Lower lobe of right lung (tissue), 2 donors: ENCODE data around the gene ZNF580. TPM values are rescaled to one million over a fixed set of nuclear protein-coding genes. Genes with fewer than 3 reads are reported as not detected.

ENCODE experiments used
- ATAC-seq, 2 donors: fragments of 200-7000 bp; cut with Tn5 transposase; one replicate each; pipeline ENCODE4 v1.9.1; 2020 to 2022; ENCODE audit warnings: mild to moderate bottlenecking in 2 of 2, moderate library complexity in 2 of 2
- DNase-seq: peaks from one replicate; pipeline ENCODE4 v3.0.0-alpha.2; 2020
- H3K27ac ChIP-seq: fragments of 200-600 bp; one replicate; pipeline ENCODE4 v1.8.0; 2022
- H3K27me3 ChIP-seq: fragments of 200-600 bp; one replicate; pipeline ENCODE4 v1.8.0; 2022; ENCODE audit warnings: low read depth
- H3K36me3 ChIP-seq: fragments of 200-600 bp; one replicate; pipeline ENCODE4 v1.8.0; 2022; ENCODE audit warnings: mild to moderate bottlenecking
- H3K4me1 ChIP-seq: fragments of 200-600 bp; one replicate; pipeline ENCODE4 v1.8.0; 2022
- H3K4me3 ChIP-seq: fragments of 200-600 bp; one replicate; pipeline ENCODE4 v1.8.0; 2022; ENCODE audit warnings: mild to moderate bottlenecking
- H3K9me3 ChIP-seq: fragments of 200-600 bp; one replicate; pipeline ENCODE4 v1.8.0; 2022
- intact Hi-C: fragments of 100-400 bp; cut with DNase I; formaldehyde crosslinking; loops from one replicate; pipeline ENCODE4 v1.11.0; 2022
- total RNA-seq: library from RNA; stranded (reverse); fragmentation: NEBNext Ultra II Directional; extraction: Animal tissue kit (Norgen Biotek cat#: 25700); gene quantifications from one replicate; pipeline ENCODE4 v1.2.1, GENCODE V29; 2021
- TF ChIP-seq, protein P1 (sequence below): fragments of 200-600 bp; IDR thresholded peaks from one replicate; pipeline ENCODE4 v1.8.0; 2022; ENCODE audit warnings: antibody characterized with exemption, mild to moderate bottlenecking
- donor health status: DM: no; HTN: yes; CAD: no; lungs with severe emphysema.

Gene ZNF580
- total RNA-seq, 1 donor from 2014 or later, result 35.2 TPM

GRCh38 chr19:55596304-55596703, 44.5 kb upstream of the ZNF580 start:
- peaks cover 46% of the 10 kb centered on the region for H3K36me3 ChIP-seq
- TF ChIP-seq, protein P1, sequence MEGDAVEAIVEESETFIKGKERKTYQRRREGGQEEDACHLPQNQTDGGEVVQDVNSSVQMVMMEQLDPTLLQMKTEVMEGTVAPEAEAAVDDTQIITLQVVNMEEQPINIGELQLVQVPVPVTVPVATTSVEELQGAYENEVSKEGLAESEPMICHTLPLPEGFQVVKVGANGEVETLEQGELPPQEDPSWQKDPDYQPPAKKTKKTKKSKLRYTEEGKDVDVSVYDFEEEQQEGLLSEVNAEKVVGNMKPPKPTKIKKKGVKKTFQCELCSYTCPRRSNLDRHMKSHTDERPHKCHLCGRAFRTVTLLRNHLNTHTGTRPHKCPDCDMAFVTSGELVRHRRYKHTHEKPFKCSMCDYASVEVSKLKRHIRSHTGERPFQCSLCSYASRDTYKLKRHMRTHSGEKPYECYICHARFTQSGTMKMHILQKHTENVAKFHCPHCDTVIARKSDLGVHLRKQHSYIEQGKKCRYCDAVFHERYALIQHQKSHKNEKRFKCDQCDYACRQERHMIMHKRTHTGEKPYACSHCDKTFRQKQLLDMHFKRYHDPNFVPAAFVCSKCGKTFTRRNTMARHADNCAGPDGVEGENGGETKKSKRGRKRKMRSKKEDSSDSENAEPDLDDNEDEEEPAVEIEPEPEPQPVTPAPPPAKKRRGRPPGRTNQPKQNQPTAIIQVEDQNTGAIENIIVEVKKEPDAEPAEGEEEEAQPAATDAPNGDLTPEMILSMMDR, result no peak
- H3K4me3 ChIP-seq, result no peak overlapping the region
- intact Hi-C loops, result no loop called here
- no peak overlapping the region for H3K27ac ChIP-seq
- H3K9me3 ChIP-seq, result no peaks in the 10 kb centered on the region
- H3K4me1 ChIP-seq, result peaks cover 15% of the 10 kb centered on the region
- DNase-seq (no peak), ATAC-seq (no peak)
- H3K27me3 ChIP-seq, result no peaks in the 10 kb centered on the region

DNA sequence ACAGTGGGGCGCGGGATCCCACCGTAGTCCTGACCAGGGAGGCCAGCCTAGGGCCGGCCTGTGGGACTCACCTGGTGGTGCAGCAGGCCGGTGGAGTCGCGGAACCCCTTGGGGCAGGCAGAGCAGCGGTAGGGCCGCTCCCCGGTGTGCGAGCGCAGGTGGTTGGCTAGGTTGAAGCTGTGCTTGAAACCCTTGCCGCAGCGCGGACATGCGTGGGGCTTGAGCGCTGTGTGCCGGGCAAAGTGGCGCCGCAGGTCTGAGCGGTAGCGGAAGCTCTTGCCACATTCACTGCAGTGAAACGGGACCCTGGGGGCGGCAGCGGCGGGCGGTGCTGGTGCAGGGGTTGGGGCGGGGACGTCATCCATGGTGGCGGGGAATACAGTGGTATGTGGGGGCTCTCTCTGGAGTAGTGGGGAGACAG, 43.3 kb upstream of the ZNF580 start:
- no peak for ATAC-seq
- Histone ChIP-seq H3K27me3 (no peaks in the 10 kb centered on the region), H3K4me3 (no peak overlapping the region), H3K36me3 (peaks cover 40% of the 10 kb centered on the region), H3K9me3 (no peaks in the 10 kb centered on the region), H3K4me1 (peaks cover 17% of the 10 kb centered on the region), H3K27ac (no peak overlapping the region)
- intact Hi-C loops, result no loop called here
- TF ChIP-seq, protein P1, result no peak
- peak; percentile 54 for DNase-seq

DNA sequence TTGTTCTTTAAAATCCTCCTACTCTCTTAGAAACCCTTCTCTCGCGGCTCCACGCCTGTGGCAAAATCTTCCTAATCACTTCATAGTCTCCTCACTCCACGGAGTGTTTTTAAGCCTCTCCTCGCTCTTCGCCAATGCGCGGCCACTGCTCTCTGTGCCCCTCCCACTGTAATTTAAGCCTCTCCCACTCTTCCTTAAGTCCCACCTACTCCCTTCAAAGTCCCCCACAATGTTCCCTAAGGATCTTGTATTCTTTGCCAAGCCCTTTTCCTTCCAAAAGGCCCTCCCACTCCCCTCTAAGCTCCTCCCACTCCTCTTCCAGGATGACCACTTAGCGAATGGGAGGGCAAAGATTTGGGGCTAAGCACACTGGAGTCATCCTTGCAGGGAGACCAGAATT, 42.8 kb upstream of the ZNF580 start:
- ATAC-seq (no peak), DNase-seq (no peak)
- Histone ChIP-seq H3K4me3 (no peak overlapping the region), H3K4me1 (peaks cover 17% of the 10 kb centered on the region), H3K9me3 (no peaks in the 10 kb centered on the region), H3K27me3 (no peaks in the 10 kb centered on the region), H3K27ac (peak overlapping the region; percentile 98), H3K36me3 (peaks cover 41% of the 10 kb centered on the region)
- TF ChIP-seq, protein P1, result no peak
- intact Hi-C loops, result no loop called here

- Histone ChIP-seq H3K4me1 (peaks cover 20% of the 10 kb centered on the region), H3K36me3 (peaks cover 35% of the 10 kb centered on the region), H3K27me3 (no peaks in the 10 kb centered on the region), H3K27ac (peak overlapping the region; percentile 98), H3K9me3 (no peaks in the 10 kb centered on the region), H3K4me3 (peak overlapping the region; percentile 83)
- TF ChIP-seq, protein P1, result no peak
- peak; percentile 90 to 95 for ATAC-seq
- DNase-seq, result peak; percentile 93
- intact Hi-C loops, result no loop called here
These were observed 41.9 kb upstream of the ZNF580 start for GRCh38 chr19:55598719-55599467.

DNA sequence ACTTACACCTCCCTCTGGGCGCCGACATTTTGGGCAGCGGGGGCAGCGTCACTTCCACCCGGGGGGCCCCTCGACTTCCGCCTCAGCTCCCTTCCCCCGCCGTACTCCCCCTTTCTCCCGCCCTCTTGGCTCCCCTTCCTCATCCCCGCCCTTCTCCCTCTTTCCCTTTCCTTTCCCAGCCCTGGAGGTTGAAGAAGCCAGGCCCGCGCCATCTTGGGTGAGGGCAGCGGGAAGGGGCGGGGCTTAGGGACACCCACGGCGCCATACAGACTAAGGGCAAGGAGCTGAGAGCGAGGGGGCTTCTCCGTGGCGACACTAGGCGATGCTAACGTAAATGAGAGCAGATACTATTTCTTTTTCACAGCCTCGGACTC, 41.3 kb upstream of the ZNF580 start, which contains the start of gene FIZ1:
TSS of gene FIZ1 (minus strand) at position 50 of the 374 bp plus-strand sequence. CDS start 1,652 bp downstream, outside the sequence.
- Histone ChIP-seq H3K36me3 (peaks cover 33% of the 10 kb centered on the region), H3K27me3 (no peaks in the 10 kb centered on the region), H3K4me3 (peak within 1 kb of the TSS; percentile 83), H3K27ac (peak within 1 kb of the TSS; percentile 98), H3K9me3 (no peaks in the 10 kb centered on the region), H3K4me1 (peaks cover 26% of the 10 kb centered on the region)
- ATAC-seq (peak; percentile 93 to 95), DNase-seq (peak; percentile 97)
- TF ChIP-seq, protein P1, result no peak
- intact Hi-C loops, result no loop called here
